Erythroblast (primary cell): Measurements from ENCODE around the gene LRRC57.

Experiments
- GATA1 ChIP-seq: IDR thresholded peaks from 2 replicates; pipeline ENCODE4 v1.6.1; 2011; ENCODE audit warnings: low read depth, mild to moderate bottlenecking, control low read depth, low read length, moderate library complexity
- POLR2A ChIP-seq: IDR thresholded peaks from 2 replicates; pipeline ENCODE4 v1.6.1; 2011; ENCODE audit warnings: mild to moderate bottlenecking, low read length

- TF ChIP-seq POLR2A (peak; percentile 97), GATA1 (no peak)
Observed at GRCh38 chr15:42548249-42549031, at the start of gene LRRC57, which contains the start of gene HAUS2.
